Common myeloid progenitor, CD34-positive (primary cell): ENCODE measurements around the gene BSND.

Source experiments
- CTCF ChIA-PET: fragments of 350-600 bp; sonication (Branson Sonifier 250); formaldehyde crosslinking; loops from one replicate; lab custom pipeline; 2021; ENCODE audit warnings: antibody characterized with exemption; lab: Charles Lee
- POLR2A ChIA-PET: fragments of 350-600 bp; sonication (Branson Sonifier 250); formaldehyde crosslinking; loops from one replicate; lab custom pipeline; 2021; ENCODE audit warnings: antibody characterized with exemption; lab: Charles Lee
- DNase-seq, 3 donors: peaks; one replicate each; pipeline versions ENCODE4 v3.0.0 to v3.0.0-alpha.2; 2013
- H3K27ac ChIP-seq, 2 experiments: 1 replicate in 1 of 2; 2 replicates in 1 of 2; pipeline ENCODE4 v1.7.0; 2013; ENCODE audit warnings: inconsistent platforms in 2 of 2, low read length in 2 of 2, mild to moderate bottlenecking in 2 of 2, low read depth in 1 of 2, moderate library complexity in 1 of 2; ENCODE audit not compliant: severe bottlenecking in 2 of 2, insufficient read depth in 1 of 2, poor library complexity in 1 of 2
- H3K27me3 ChIP-seq, 5 experiments: replicated peaks in 2 of 5; 1 replicate in 3 of 5; 2 replicates in 2 of 5; pipeline versions ENCODE4 v1.6.1 to v1.7.0; 2013; ENCODE audit warnings: low read length in 4 of 5, mild to moderate bottlenecking in 2 of 5, moderate library complexity in 2 of 5, inconsistent platforms in 1 of 5; ENCODE audit not compliant: insufficient read depth in 5 of 5, control insufficient read depth in 4 of 5
- H3K36me3 ChIP-seq, 4 experiments: 1 replicate in 2 of 4; 2 replicates in 2 of 4; pipeline versions ENCODE4 v1.6.1 to v1.7.0; 2013; ENCODE audit warnings: low read length in 3 of 4, control low read depth in 1 of 4, mild to moderate bottlenecking in 1 of 4; ENCODE audit not compliant: control insufficient read depth in 4 of 4, insufficient read depth in 4 of 4
- H3K4me1 ChIP-seq, 4 experiments: 1 replicate in 3 of 4; 2 replicates in 1 of 4; pipeline versions ENCODE4 v1.6.1 to v1.7.1; 2013; ENCODE audit warnings: low read length in 3 of 4, mild to moderate bottlenecking in 3 of 4, control low read depth in 1 of 4, inconsistent platforms in 1 of 4, moderate library complexity in 1 of 4; ENCODE audit not compliant: control insufficient read depth in 4 of 4, insufficient read depth in 4 of 4; ENCODE audit errors: control extremely low read depth in 1 of 4
- H3K4me3 ChIP-seq, 7 experiments: 1 replicate in 4 of 7; 2 replicates in 3 of 7; pipeline versions ENCODE4 v1.5.1 to v1.7.0; 2013; ENCODE audit warnings: mild to moderate bottlenecking in 7 of 7, low read length in 6 of 7, moderate library complexity in 6 of 7, inconsistent platforms in 2 of 7, low read depth in 2 of 7, control low read depth in 1 of 7; ENCODE audit not compliant: insufficient read depth in 4 of 7, control insufficient read depth in 1 of 7; ENCODE audit errors: extremely low read depth in 1 of 7
- H3K9me3 ChIP-seq, 5 experiments: 1 replicate in 4 of 5; 2 replicates in 1 of 5; pipeline versions ENCODE4 v1.6.1 to v1.7.1; 2013; ENCODE audit warnings: low read length in 4 of 5, mild to moderate bottlenecking in 2 of 5, inconsistent platforms in 1 of 5, low read depth in 1 of 5, moderate library complexity in 1 of 5; ENCODE audit not compliant: control insufficient read depth in 4 of 5, insufficient read depth in 2 of 5; ENCODE audit errors: control extremely low read depth in 1 of 5
- WGBS: methylation state at CpG from one replicate; pipeline ENCODE4 v1.1.5; 2013; ENCODE audit not compliant: insufficient coverage; 5-methylcytosine and 5-hydroxymethylcytosine counted together

Gene BSND

DNA sequence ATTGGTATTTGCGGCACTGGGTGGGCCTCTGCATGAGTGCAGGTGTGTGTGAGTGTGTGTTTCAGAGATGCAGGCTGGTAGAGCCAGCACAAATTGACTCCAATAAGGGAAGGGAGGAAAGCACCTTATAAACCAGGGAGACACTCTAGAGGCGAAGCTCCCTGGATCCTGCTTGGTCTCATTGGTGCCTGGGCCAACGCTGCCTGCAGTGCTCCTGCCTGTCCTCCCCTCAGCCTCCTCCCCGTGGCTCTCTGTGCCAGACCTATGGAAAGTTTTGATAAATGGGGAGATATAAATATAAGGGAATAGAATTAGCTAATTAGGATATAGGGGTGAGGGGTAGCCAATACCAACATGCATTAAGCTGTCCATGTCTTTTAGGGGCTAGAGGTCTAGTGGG is 2.6 kb downstream of the BSND start:
- 98% methylated on average over 4 of the region's 4 CpGs for WGBS
- CTCF ChIA-PET: interaction anchor here (0.9 to 2.4 kb wide), 6 partner anchors 15 to 56 kb away, joined by 3 to 8 read pairs (median 4); no protein-coding TSS in a partner anchor

DNA sequence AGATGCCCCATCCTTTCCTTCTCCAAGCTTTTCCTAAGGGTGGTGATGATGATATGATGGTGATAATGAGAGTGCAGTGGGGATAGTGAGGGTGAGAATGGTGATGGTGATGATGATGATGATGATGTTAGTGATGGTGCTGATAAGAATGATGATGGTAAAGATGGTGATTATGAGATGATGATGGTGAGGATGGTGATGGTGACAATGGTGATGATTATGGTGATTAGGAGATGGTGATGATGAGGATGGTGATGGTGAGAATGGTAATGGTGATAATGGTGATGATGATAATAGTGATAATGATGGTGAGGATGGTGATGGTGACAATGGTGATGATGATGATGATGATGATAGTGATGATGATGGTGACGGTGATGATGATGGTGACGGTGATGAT is 4.0 kb downstream of the BSND start:
- H3K27ac ChIP-seq: no peak overlapping the region
- H3K4me1 ChIP-seq: no peaks in the 10 kb centered on the region
- peaks cover 0 to 25% (median 12%) of the 10 kb centered on the region in 5 experiments for H3K27me3 ChIP-seq
- POLR2A ChIA-PET: no interaction called here
- DNase-seq: no peak
- H3K36me3 ChIP-seq: no peaks in the 10 kb centered on the region
- CTCF ChIA-PET: interaction anchor here (0.9 to 2.4 kb wide), 5 partner anchors 11 to 52 kb away, joined by 3 to 8 read pairs (median 3); no protein-coding TSS in a partner anchor
- no peaks in the 10 kb centered on the region for H3K9me3 ChIP-seq
- 100% methylated on average over 2 of the region's 2 CpGs for WGBS
- H3K4me3 ChIP-seq: no peak overlapping the region

More for the DNA sequence above, 2.6 kb downstream of the BSND start:
- Histone ChIP-seq H3K27ac (no peak overlapping the region), H3K4me3 (no peak overlapping the region), H3K9me3 (no peaks in the 10 kb centered on the region), H3K36me3 (no peaks in the 10 kb centered on the region), H3K4me1 (peaks cover 0 to 8% (median 7%) of the 10 kb centered on the region in 4 experiments), H3K27me3 (peaks cover 0 to 39% (median 20%) of the 10 kb centered on the region in 5 experiments)
- DNase-seq: no peak
- POLR2A ChIA-PET: no interaction called here

DNA sequence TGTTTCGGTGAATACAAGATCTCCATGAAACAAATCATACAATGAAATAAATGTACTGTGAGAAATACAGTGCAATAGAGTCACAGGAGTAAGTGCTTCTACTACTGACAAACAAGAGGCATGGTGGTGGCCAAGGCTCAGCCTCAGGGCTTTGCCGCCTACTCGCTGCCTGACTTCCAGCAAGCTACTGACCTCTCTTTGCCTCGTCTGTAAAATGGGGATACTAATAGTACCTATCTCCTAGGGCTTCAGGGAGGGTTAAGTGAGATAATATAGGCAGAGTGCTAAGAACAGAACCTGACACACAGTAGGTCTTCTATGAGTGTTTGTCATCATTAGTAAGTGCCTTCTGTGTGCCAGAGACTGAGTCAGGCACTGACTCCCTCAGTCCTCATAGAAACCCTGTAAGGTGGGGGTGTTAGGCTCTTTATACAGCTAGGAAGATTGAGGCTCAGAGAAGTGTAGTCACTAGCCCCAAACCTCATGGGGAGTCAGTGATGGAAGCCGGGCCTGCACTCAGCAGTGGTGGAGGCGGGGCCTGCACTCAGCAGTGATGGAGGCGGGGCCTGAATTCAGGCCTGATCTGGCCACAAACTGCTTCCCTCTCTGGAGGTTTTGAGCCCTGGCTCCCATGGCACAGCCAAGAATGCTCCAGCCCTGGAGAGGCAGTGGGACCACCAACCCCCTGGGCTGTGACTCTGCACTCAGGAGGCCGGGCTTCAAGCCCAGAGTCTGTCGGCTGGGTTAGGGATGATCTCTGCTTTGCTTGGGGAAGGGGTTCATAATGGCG is 6.8 kb downstream of the BSND start:
- peaks cover 0 to 6% (median 0%) of the 10 kb centered on the region in 5 experiments for H3K9me3 ChIP-seq
- H3K27ac ChIP-seq: no peak overlapping the region
- no peaks in the 10 kb centered on the region for H3K4me1 ChIP-seq
- 94% methylated on average over 9 of the region's 10 CpGs for WGBS
- H3K27me3 ChIP-seq: peaks cover 0 to 3% (median 0%) of the 10 kb centered on the region in 5 experiments
- CTCF ChIA-PET: interaction anchor here (1.1 to 2.5 kb wide), 2 partner anchors 9 to 17 kb away, joined by 3 to 12 read pairs; no protein-coding TSS in a partner anchor
- no peak for DNase-seq
- no peaks in the 10 kb centered on the region for H3K36me3 ChIP-seq
- POLR2A ChIA-PET: no interaction called here
- no peak overlapping the region for H3K4me3 ChIP-seq

DNA sequence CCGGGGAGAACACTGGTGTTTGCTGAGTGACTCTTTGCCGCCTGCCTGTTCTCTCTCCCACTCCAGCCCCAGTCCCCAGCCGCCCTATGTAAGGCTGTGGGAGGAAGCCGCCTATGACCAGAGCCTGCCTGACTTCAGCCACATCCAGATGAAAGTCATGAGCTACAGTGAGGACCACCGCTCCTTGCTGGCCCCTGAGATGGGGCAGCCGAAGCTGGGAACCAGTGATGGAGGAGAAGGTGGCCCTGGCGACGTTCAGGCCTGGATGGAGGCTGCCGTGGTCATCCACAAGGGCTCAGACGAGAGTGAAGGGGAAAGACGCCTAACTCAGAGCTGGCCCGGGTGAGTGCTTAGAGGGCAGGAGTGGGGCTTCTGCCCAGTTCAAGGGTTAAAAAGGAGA is 8.2 kb downstream of the BSND start:
- H3K4me1 ChIP-seq: no peaks in the 10 kb centered on the region
- H3K36me3 ChIP-seq: no peaks in the 10 kb centered on the region
- DNase-seq: no peak
- POLR2A ChIA-PET: no interaction called here
- WGBS: 94% methylated on average over 8 of the region's 12 CpGs
- H3K4me3 ChIP-seq: no peak overlapping the region
- H3K27ac ChIP-seq: no peak overlapping the region
- H3K27me3 ChIP-seq: peaks cover 0 to 3% (median 0%) of the 10 kb centered on the region in 5 experiments
- H3K9me3 ChIP-seq: peaks cover 0 to 6% (median 0%) of the 10 kb centered on the region in 5 experiments
- CTCF ChIA-PET: interaction anchor here (1.0 to 2.5 kb wide), 3 partner anchors 10 to 62 kb away, joined by 3 to 12 read pairs (median 4); no protein-coding TSS in a partner anchor

DNA sequence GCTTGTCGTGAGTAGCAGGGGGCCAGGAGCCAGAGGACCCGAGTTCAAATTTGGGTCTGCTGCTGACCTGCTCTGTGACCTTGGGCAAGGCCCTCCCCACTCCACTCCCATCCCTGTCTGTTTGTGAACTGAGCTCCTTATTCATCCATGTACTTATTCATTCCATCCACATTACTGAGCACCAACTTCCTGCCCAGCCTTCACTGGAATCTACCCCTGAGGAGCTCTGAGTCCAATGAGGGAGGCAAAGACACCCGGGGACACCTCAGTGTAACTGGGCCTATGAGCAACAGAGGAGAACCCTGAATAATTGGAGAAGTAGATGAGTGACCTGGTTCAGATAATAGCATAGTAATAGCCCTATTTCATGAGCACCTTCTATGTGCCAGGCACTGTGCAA is 8.9 kb downstream of the BSND start:
- Histone ChIP-seq H3K9me3 (peaks cover 0 to 6% (median 0%) of the 10 kb centered on the region in 5 experiments), H3K4me3 (no peak overlapping the region), H3K27me3 (peaks cover 0 to 1% (median 0%) of the 10 kb centered on the region in 5 experiments), H3K27ac (no peak overlapping the region), H3K36me3 (no peaks in the 10 kb centered on the region), H3K4me1 (no peaks in the 10 kb centered on the region)
- no peak for DNase-seq
- 94% methylated on average over 3 of the region's 3 CpGs for WGBS
- ChIA-PET POLR2A (no interaction called here), CTCF (interaction anchor here (1.0 to 2.5 kb wide), 3 partner anchors 11 to 63 kb away, joined by 3 to 12 read pairs (median 4); no protein-coding TSS in a partner anchor)

DNA sequence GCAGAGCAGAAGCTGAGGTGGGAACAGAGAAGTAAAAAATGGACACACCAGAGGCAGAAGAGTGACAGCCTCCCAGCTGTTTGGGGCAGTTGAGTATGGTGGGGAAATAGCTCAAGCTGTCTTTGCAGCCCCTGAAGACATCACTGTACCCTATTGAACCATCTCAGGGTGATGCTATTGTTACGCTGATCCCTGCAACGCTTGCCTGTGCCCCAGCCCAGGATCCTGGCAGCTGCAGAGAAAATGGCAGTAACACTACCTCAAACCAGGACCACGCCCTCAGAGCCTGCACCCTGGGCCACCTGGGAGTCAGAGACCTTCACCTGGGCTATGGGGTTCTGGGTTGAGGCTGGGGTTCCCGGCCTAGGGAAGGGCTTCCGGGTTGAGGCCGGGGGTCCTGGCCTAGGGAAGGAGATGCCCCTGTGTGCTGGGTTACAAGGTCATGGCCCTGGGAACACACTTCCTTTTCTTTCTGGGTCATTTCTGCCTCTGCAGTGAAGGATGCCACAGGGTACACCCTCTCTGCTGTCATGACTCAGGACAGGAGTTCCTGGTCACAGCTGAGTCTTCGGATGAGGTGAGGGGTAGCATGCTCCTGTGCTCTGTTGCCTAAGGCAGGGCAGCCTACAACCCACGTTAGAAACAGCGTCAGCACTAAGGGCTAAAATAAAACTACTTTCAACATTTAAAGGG is 11.6 kb downstream of the BSND start:
- WGBS: 95% methylated on average over 9 of the region's 9 CpGs
- peaks cover 0 to 2% (median 2%) of the 10 kb centered on the region in 5 experiments for H3K27me3 ChIP-seq
- no peak for DNase-seq
- H3K9me3 ChIP-seq: peaks cover 0 to 6% (median 0%) of the 10 kb centered on the region in 5 experiments
- H3K27ac ChIP-seq: no peak overlapping the region
- no peaks in the 10 kb centered on the region for H3K36me3 ChIP-seq
- H3K4me3 ChIP-seq: no peak overlapping the region
- no peaks in the 10 kb centered on the region for H3K4me1 ChIP-seq
- ChIA-PET CTCF (interaction anchor here (0.8 to 1.7 kb wide), 4 partner anchors 12 to 65 kb away, joined by 3 to 6 read pairs (median 4); no protein-coding TSS in a partner anchor), POLR2A (no interaction called here)
